Kidney tubule cell (primary cell): ENCODE results near the gene PALM3.

Experiments
- DNase-seq: peaks from one replicate; pipeline ENCODE4 v3.0.0-alpha.2; 2018; ENCODE audit warnings: low spot score

PALM3 gene

DNA sequence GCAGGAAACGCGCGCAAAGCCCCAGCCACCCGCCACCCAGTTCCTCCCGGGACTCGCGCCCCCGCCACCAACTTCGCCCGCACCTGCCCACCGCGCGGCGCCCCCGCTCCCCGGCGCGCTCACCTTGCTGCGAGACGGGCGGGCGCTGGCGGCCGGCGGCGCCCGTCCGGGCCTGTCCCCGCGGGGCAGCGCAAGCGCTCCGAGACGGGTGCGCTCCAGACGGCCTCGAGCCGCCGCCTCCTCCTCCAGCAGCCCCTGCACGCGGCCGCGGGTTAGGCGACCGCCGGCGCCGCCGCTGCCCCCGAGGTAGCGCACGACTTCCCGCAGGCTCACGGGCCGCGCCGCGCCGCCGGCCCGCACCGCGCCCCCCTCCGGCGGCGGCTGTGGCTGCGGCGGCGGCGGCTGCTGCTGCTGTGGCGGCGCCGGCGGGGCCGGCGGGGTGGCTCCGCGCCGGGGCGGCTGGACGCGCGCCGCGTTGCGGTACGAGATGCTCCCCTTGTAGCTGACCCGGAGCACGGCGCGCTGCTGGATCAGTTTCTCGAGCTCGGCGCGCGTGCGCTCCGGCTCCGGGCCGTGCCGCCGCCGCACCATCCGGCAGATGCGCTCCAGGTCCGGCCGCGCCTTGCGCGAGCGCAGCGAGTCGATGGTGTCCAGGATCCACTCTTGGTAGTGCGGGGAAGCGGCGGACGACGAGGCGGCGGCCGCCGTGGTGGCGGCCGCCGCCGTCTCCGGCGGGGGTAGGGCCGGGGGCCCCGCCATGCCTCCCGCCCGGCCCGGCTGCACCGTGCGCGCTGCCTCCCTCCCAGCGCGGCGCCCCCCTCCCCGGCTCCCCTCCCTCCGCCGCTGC, 28.0 kb upstream of the PALM3 start:
- DNase-seq: peak; percentile 66

- no peak for DNase-seq
Measured at GRCh38 chr19:14089412-14089661, 27.5 kb upstream of the PALM3 start.

DNA sequence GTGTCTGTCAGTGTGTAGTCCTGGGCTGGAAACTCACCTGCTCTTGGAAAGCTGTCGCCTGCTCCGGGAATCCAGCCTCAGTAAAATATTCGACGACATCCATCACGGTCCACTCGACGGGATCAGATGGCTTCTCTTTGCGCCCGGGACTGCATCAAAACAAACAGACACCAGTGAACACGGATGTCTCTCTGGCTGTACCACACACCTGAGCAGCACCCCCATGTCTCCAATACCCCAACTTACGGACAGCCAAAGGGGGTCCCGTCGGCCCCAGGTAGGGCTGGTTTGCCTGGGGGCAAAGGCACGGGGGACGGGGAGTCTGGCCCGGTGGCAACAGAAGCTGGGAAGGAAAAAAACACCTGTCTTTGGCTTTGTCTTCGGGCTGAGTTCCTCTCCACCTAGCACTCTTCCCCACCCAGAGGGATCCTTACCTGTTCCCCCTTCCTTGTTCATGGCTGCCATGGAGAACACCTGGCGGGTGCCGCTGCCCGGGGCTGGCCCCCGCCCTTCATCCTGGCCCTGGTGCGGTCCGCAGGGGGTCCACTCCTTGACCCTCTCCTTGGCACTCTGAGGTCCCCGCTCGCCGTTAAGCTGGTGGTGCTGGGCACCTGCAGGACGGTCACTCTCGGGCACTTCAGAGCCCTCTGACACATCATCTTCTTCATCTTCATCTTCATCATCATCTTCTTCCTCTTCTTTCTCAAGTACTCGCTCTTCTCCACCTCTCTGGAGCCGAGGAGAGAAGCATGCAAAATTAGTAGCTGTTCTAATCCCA, 26.9 kb upstream of the PALM3 start:
- DNase-seq: no peak

- DNase-seq: no peak
Measured at GRCh38 chr19:14086098-14086497, 24.2 kb upstream of the PALM3 start.

GRCh38 chr19:14085309-14085995, 23.6 kb upstream of the PALM3 start, which contains the start of gene C19orf67:
Gene C19orf67 (minus strand): TSS chr19:14085783. CDS start chr19:14085627, 156 bp downstream.
- no peak for DNase-seq

DNA sequence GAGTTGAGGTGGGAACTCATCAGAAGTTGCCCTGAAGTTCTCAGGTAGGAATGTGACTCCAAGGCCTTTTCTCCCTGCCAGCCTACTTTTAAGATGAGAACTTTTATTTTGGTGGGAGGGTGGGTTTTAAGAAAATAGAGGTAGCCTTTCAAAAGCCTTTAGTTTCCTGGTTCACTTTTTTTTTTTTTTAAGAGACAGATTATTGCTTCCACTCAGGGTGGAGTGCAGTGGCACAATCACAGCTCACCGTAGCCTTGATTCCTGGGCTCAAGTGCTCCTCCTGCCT, 20.7 kb upstream of the PALM3 start:
- no peak for DNase-seq

DNA sequence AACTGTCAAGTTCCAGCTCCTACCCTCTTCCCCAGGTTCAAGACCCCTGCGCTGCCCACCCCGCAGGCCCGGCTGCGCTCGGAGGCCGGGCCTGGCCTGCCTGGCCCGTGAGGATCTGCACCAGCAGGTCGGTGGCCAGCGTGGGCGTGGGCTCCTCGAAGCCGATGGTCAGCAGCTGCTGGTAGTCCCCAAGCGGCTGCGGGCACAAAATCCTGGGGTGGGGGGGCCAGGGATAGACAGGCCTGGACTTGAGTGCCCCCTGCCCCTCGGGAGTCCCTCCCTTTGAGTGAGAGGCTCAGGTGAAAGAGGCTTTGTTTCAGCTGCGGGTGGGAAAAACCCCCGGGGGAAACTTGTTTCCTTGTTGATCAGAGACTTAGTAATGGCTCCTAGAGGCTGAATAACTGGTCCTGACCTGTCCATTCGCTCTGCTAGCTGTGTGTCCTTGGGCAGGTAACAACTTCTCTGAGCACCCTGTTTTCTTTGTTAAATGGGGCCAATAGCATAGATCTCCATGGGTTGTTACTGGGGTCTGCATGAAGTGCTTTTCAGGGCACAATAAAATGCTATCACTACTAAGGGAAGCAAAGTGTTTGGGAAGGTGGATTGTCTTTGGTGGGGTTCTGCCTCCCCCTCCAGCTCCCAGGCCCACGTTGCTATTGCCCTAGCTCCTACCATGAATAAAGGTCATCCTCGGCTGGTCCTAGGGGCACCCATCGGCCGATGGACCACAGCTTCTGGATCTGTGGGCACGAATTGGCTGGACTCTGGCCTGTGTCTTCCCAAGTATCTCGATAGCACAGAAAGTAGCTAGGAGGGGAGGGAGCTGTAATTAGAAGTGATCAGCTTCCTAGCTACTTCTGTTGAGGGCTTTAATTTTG, 20.2 kb upstream of the PALM3 start:
- peak; percentile 63 for DNase-seq

DNA sequence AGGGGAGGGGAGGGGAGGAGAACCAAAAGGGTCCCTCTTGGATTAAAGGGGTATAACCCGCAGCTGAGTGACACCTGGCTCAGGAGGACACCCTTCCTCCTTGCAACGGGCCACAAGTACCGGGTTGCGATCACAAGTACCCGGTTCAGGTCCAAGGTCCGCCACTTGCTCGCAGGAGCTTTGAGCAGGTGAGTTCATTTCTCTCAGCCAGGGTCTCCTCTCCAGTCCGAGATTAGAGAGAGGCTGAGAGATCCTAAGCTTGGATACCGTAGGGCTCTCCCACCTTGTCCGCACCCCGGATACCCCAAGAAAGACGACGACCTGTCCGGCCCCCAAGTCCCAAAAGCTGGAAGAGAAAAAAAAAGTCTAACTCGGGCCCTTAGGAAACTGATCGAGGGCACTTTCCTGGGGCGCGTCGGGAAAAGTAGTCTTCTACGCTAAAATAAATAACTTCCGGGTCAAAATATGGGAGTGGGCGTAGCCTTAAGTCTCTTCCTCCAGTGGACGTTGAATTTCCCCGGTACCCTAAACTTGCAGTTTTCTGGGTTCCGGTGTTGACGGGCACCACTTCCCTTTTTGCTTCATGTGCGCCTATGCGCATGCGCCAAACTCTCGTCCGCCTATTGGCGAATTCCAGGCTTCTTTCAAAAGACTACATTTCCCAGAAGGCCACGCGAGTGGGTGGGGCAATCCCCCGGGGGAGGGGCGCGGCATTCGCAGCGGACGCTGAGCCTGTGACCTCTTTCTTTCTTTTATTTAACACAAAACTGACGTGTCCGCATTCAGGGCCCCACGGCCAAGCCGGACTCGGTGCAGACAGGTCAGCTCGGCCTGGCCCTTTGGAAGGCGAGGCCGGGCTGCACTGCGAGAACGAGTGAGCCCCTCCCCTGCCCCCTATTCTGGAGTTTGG, 19.3 kb upstream of the PALM3 start:
- DNase-seq: peak; percentile 100

DNA sequence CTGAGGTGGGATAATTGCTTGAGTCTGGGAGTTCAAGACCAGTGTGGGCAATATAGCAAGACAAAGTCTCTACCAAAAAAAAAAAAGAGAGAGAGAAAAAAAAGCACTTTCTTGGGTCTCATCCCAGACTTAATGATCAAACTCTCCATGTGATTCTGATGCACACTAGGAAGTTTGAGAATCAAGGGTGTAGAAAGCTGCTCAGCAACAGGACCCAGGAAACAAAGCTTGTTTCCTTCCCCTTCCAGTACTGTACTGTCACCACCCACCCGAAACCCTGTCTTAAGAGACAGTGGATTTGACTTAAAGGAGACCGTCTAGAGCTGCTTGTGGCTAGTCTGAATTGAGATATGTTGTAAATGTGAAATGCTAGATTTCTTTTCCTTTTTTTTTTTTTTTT, 16.5 kb upstream of the PALM3 start:
- no peak for DNase-seq

DNA sequence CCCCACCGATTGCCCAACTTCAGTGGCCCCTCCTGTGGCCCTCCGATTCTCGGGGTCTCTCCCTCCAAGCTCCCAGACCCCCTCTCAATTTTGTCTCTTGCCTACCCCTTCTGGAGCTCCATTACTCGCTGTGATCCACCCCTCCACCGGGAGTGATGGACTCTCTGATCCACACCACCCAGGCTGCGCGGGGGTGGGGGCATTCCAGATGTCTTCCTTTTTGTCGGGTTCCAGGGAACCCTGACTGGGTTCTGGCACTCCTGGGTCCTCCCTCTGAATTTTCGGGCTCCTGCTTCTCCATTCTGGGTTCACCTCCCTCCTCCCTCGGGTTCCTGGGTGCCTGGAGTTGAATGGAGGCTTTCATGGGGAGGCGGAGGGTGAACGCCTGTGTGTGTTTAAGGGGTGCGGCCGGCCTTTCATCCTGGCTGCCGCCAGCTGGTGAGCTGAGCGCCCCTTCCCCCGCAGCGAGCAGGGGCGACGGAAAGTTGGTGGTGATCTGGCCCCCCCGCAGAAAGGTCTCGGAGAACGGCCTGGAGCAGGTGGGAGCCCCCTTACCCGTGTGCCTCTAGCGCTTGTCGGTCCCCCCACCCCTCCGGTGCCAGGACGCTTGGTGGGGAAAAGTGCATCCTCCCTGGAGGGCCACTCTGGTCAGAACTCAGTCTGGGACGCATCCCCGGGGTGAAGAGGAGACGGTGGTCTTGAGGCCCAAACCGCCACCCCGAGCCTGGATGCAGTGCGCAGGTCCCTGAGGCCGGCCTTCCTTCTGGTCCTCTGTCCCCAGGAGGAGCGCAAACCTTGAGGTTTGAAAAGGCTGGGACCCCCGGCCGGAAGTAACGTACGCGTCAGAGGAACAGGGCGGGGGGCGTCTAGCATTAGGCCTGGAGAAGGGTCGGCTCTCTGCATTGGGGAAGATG, 12.3 kb upstream of the PALM3 start:
- no peak for DNase-seq

DNA sequence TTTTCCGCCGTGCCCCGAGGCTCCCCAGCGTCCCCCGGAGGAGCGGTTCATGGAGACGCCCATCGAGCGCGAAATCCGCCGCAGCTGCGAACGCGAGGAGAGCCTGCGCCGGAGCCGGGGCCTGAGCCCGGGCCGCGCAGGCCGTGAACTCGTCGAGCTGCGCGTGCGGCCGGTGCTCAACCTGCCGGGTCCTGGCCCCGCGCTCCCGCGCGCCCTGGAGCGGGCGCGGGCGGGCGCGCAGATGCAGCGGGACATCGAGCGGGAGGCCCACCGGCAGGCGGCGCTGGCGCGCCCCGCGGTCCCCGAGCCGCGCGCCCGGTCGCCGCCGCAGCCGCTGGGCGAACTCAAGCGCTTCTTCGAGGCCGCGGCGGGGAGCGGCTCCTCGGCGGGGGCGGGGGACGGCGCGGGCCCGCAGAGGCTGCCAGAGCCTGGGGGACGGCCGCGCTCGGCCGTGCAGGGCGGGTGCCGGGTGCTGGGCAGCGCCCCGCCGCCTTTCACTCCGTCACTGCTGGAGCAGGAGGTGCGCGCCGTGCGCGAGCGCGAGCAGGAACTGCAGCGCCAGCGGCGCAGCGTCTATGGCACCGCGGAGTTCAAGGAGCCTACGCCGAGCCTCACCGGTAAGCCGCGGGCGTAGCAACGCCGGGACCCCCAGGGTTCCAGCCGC, 11.5 kb upstream of the PALM3 start:
- peak; percentile 85 for DNase-seq

GRCh38 chr19:14072535-14073260, 10.8 kb upstream of the PALM3 start, which contains the start of gene MISP3:
Gene MISP3 (plus strand): TSS chr19:14072786. CDS start chr19:14073310, 524 bp downstream.
- DNase-seq: peak; percentile 73

GRCh38 chr19:14070268-14071050, 8.6 kb upstream of the PALM3 start:
- DNase-seq: no peak

GRCh38 chr19:14066134-14066533, 4.3 kb upstream of the PALM3 start:
- no peak for DNase-seq

DNA sequence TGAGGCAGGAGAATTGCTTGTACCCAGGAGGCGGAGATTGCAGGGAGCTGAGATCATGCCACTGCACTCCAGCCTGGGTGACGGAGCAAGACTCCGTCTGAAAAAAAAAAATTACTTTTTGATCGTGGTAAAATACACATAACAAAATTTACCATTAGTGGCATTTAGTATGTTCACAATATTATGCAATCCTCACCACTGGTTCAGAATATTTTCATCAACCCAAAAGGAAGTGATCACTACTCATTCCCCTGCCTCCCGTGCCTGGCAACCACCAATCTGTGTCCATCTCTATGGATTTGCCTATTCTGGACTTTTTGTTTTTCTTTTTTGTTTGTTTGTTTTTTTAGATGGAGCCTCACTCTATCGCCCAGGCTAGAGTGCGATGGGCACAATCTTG, 1.2 kb upstream of the PALM3 start:
- DNase-seq: no peak

- DNase-seq: no peak
Measured at GRCh38 chr19:14062558-14062855, 631 bp upstream of the PALM3 start.

GRCh38 chr19:14061081-14061749, 661 bp downstream of the PALM3 start:
- DNase-seq: no peak
